ENCODE data around the gene C12orf76. TPM values are rescaled to one million over a fixed set of nuclear protein-coding genes. Genes with fewer than 3 reads are reported as not detected.

C12orf76 gene
- total and polyA plus RNA-seq, 9 of the 15 experiments (the other 6 are each of a cell fraction or from before 2014, with no cell fraction given), result 6.3 to 38.6 (median 12.3) TPM

DNA sequence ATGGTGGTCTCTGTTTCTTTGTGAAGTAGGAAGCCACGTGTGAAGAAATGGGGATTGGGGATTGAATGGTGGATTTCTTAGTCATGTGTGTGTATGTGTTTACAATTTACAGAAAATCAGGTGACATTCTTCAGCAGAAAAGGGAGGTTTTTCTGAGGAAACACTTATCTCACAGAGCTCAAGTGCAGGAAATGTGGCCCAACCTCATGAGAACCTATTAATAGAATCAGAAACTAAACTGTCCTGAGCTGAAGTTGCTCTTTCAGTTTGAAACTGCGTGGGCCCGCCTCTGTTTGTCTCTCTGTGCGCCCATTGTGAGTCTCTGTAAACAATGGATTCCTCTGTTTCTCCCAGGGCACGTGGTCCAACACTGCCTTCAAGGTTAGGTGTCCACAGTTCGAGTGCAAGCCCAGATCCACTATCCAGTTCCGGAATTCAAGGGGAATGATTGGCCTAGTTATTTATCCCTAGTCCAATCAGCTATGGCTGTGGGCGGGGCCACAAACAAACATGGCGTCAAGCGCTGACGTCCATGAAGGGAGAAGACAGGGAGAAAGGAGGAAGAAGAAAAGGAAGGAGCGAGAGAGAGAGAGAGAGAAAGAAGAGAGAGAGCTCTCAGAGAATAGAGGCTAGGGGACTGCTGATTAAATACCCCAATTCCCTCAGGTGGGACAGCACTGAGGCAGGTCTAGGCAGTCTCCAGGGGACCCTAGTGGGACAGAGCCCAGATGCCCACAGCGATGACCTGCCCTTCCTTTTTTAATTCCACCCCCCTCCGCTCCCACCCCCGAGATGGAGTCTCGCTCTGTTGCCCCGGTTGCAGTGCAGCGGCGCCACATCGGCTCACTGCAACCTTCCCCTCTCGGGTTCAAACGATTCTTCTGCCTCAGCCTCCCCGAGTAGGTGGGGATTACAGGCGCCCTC lies 31.4 kb upstream of the C12orf76 start (continued):
- TF ChIP-seq SIX5 (IDR thresholded peaks at IDR 0.05; ENCODE audit: borderline replicate concordance in 1 of 2, insufficient read depth in 1 of 2, low read depth in 1 of 2, low read length in 2 of 2), result no peak
- TF ChIP-seq ILK (tag; IDR thresholded peaks at IDR 0.05; ENCODE audit: borderline replicate concordance, low read depth), result no peak; the same call in 1 of the 2 replicates
- TF ChIP-seq TAF15 (IDR thresholded peaks at IDR 0.05; ENCODE audit: low read depth, low read length), result no peak
- peak; percentile 60 for TF ChIP-seq RBM25 (IDR thresholded peaks at IDR 0.05; ENCODE audit: low read depth, low read length, severe bottlenecking)
- TF ChIP-seq, protein P1, sequence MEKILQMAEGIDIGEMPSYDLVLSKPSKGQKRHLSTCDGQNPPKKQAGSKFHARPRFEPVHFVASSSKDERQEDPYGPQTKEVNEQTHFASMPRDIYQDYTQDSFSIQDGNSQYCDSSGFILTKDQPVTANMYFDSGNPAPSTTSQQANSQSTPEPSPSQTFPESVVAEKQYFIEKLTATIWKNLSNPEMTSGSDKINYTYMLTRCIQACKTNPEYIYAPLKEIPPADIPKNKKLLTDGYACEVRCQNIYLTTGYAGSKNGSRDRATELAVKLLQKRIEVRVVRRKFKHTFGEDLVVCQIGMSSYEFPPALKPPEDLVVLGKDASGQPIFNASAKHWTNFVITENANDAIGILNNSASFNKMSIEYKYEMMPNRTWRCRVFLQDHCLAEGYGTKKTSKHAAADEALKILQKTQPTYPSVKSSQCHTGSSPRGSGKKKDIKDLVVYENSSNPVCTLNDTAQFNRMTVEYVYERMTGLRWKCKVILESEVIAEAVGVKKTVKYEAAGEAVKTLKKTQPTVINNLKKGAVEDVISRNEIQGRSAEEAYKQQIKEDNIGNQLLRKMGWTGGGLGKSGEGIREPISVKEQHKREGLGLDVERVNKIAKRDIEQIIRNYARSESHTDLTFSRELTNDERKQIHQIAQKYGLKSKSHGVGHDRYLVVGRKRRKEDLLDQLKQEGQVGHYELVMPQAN (IDR thresholded peaks at IDR 0.05; ENCODE audit: borderline replicate concordance), result no peak; the same call in 1 of the 2 replicates
- TF ChIP-seq LCOR (CRISPR knock-in tag; IDR thresholded peaks at IDR 0.05), result peak; percentile 91
- TF ChIP-seq FOSL1 (tag; conservative IDR thresholded peaks at IDR 0.05), result peak; percentile 40
- peak; percentile 65; the same call in 1 of the 2 replicates for TF ChIP-seq ZNF41 (CRISPR knock-in tag; conservative IDR thresholded peaks at IDR 0.05)
- TF ChIP-seq CEBPB (tag; IDR thresholded peaks at IDR 0.05), result peak; percentile 23; the same call in 1 of the 2 replicates
- no peak for TF ChIP-seq PRPF4 (IDR thresholded peaks at IDR 0.05; ENCODE audit: insufficient read depth, low read depth, low read length, poor library complexity, severe bottlenecking)
- TF ChIP-seq ZNF174 (CRISPR knock-in tag; IDR thresholded peaks at IDR 0.05), result no peak
- TF ChIP-seq MEF2D (tag; conservative IDR thresholded peaks at IDR 0.05; ENCODE audit: low read depth), result peak; percentile 98
- TF ChIP-seq ZNF3 (CRISPR knock-in tag; IDR thresholded peaks at IDR 0.05), result no peak
- peak; percentile 87 for TF ChIP-seq GABPB1 (CRISPR knock-in tag; IDR thresholded peaks at IDR 0.05)
- no peak; the same call in 1 of the 2 replicates for TF ChIP-seq ETV5 (CRISPR knock-in tag; IDR thresholded peaks at IDR 0.05; ENCODE audit: low read depth)
- 0 out of 2 replicates have a peak, but pooled peaks have one; percentile 35 for TF ChIP-seq MITF (IDR thresholded peaks at IDR 0.05)
- no peak for TF ChIP-seq CHCHD3 (CRISPR knock-in tag; IDR thresholded peaks at IDR 0.05)
- no peak for TF ChIP-seq KAT2B (IDR thresholded peaks at IDR 0.05; ENCODE audit: low read depth, low read length)
- TF ChIP-seq ELK3 (CRISPR knock-in tag; IDR thresholded peaks at IDR 0.05), result no peak
- TF ChIP-seq NR0B1 (IDR thresholded peaks at IDR 0.05; ENCODE audit: partially characterized antibody), result no peak
- no peak for TF ChIP-seq BMI1 (IDR thresholded peaks at IDR 0.05; ENCODE audit: low read length)

All from K562 (cell line).